NCI-H524 treated with DMSO at 0.1 percent for 48 hours (cell line): ENCODE results near the gene AIDA.
A peak's percentile ranks its signal among the peaks of the same experiment; 100 is the strongest.

Source experiments
- DNase-seq: peaks from one replicate; lab custom pipeline; 2025; lab: John Stamatoyannopoulos, UW

Gene AIDA

DNA sequence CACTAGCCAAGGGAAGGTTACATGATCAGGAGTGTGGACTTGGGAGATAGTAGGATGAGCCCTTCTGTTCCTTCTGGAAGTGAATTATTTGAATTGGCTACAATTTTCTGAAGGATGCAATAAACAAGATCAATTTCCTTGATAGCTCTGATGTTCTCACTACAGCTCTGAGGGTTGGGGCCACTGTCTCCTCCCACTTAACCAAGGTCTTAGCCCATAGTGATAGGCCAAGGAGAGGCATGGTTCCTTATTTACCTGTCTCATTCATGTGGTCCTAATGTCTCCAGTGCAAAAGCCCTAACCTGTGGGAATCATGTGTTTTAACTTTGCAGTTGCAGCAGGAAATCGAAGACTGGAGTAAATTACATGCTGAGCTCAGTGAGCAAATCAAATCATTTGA, 59.6 kb downstream of the AIDA start:
- DNase-seq, result no peak

DNA sequence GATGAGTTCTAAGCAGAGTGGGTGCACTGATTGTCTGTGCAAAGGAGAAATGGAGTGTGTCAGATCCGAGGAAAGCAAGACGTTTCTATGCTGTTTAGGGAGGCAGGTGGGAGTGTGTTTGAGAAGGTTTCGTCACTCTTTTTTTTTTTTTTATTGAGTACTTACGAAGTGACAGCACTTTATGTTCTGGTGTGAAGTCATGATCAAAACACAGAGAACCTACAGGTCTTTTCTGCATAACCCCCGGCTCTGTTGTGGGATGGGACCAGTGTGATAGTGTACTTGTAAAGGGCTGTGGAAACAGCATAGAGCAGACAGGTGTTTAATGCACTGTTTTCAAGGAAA, 67.7 kb downstream of the AIDA start:
- DNase-seq, result no peak

DNA sequence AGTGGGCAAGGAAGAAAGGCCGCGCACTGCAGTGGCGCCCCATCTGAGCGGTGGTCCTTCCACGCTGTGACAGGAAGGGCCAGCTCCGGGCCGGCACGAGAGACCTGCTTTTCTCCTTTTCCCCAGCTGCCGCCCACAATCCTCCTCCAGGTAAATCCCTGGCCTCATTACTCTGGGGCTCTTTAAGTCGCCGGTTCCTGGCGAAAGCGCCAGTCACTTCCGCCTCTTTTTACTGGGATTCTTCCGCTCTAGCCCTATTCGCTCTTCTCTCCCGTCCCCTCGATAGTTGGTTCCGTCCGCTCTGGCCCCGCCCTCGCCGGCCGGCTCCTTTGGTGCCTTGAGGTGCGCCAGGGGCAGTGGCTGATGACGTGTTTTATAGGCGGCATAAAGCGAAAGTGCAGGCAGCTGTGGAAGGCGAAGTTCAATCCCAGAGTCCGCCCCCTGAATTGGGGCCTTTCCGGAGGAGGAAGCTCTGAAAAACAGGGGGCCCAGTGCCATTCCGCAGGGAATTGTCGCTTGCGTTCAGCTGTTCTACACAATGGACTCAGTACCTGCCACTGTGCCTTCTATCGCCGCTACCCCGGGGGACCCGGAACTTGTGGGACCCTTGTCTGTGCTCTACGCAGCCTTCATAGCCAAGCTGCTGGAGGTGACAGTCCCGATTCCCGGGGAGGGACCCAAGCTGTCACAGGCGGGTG, 68.2 kb downstream of the AIDA start:
- DNase-seq, result peak; percentile 95

DNA sequence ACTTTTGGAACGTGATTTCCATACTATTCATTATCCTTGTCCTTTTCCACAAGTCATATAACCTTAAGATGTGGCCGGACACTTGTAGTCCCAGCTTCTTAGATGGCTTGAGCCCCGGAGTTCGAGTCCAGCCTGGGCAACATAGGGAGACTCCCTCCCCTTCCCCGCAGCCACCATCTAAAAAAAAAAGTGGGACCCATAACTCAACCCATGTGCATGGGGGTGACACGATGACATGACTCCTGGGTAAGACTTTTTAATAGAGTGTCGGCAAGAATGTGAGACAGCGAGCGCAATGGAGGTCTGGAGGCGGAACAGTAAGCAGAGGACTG, 68.7 kb downstream of the AIDA start:
- no peak for DNase-seq

DNA sequence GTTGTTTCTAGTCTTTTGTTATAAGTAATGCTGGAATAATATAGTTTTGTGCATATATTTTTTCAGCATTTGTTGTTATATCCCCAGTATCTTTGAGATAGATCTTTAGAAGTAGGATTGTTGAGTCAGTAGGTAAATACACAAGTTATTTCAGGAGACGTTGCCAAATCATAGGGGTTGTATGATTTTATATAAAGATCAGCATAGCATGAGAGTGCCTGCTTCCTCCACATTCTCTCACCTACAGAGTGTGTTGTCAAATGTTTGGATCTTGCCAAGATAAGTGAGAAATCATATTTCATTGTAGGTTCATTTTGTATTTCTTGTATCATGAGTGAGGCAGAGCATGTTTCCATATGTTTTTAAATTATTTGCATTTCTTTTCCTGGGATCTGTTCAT, 69.8 kb downstream of the AIDA start:
- no peak for DNase-seq

DNA sequence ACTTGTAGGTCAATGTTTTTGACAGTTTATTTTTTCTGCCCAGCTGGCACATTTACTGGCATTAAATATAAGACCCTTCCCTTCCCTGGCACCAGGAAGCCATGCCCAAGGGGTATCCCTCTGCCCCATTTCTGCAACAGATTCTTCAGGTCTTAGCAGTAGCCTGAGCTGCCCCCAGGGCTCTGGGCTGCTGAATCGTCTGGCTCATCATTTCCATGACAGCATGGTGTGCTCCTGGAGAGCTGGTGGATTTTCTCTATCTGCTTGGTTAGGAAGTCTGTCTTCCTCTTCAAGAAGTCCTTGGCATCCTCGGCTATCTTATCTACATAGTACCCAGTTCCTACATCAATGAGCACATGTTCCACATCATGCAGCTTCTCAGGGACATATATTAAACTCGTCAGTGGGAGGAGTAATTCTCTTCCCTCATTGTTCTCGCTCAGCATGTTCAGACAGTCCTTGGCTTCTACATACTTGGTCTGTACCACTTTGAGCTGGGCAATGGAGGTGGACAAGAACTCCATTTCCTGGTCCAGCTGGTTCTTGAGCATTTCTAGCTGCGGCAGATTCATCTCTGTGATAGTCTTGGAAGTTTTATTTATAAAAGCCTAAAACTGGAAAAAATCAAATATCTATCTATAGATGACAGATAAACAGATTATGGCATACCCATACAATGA, 70.9 kb downstream of the AIDA start:
- DNase-seq, result no peak

DNA sequence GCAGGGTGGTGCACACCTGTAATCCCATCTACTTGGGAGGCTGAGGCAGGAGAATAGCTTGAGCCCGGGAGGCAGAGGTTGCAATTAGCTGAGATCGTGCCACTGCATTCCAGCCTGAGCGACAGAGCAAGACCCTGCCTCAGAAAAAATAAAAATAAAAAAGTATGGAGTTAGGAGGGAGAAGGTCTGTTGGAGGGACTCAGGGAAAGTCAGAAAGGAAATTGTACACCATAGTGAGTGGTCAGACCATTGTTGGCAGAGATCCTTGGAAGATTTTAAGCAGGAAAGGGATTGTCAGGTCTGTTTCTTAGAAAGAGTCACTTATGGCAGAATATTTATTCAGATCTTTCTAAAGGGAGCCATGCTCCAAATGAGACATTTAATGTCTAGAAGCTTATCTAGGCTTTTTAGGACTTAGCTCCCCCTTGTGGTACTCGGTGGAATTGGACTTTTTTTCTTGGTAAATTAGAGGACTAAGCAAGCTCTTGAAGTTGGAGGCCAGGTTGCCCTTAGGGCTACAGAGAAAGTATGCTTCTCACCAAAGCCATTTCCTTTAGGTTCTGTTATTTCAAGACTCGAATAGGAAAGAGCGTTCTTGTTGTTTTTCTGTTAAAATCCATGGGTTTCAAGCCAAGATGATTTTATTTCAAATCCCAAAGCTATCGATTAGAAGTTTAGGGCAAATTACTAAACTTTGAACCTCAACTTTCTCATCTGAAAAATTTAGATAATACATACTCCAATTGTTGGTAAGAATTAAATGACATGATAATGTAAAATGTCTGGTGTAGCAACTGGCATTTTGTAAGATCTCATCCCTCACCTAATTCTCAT, 77.9 kb downstream of the AIDA start:
- peak; percentile 3 for DNase-seq

DNA sequence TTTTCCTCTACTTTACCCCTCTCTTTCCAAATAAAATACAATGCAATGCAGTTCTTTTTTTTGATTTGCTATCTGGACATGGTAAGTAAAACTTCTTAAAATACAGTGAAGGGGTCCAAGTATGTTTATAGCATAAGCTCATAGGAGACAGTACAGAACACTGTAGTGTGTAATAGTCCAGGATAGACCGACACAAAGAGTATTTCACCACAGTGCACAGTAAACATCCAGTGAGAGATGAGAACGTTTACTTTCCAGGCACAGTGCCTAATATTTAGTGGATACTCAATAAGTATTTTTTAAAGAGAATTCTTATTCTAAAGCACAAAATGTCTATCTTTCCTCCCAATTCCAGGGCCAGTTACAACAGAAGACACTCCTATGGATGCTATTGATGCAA, 79.5 kb downstream of the AIDA start:
- DNase-seq, result no peak

DNA sequence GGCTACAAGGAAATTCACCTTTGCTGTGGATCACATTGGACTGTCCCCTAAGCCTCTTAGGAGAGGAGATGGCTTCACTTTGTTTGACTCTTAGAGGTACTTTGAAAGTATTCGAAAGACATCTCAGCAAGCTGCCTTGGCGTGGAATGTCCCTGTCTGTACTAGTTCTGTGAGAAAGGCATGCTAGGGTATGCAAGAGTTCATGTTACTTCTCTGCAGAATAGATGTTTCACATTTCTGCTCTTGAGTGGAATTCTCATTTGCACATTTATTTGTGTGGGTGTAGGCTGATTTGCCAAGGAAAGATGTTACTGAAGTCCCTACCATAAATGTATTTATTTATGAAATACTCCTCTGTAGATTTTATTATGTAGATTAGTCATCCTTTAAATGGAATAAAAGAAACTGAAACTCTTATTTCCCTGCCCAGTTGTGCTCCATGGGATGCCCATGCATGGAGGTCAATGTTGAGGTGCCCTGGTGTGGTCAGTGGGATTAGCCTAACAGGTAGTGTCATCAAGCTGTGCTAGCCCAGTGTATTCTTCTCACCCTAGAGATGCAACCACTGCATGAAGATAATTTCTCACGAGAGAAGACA, 80.6 kb downstream of the AIDA start:
- DNase-seq, result no peak

DNA sequence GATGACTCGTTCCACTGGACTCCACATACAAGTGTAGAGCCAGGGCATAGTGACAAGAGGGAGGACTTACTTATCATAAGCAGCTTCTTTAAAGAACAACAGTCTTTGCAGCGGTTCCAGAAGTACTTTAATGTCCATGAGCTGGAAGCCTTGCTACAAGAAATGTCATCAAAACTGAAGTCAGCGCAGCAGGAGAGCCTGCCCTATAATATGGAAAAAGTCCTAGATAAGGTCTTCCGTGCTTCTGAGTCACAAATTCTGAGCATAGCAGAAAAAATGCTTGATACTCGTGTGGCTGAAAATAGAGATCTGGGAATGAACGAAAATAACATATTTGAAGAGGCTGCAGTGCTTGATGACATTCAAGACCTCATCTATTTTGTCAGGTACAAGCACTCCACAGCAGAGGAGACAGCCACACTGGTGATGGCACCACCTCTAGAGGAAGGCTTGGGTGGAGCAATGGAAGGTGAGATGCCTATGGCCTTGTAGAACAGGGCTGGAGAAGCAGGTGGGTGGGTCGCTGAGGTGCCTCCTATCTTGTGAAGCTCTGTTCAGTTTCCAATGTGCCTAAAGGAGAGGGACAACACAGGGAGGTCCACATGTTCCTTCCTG, 82.3 kb downstream of the AIDA start:
- DNase-seq, result no peak

DNA sequence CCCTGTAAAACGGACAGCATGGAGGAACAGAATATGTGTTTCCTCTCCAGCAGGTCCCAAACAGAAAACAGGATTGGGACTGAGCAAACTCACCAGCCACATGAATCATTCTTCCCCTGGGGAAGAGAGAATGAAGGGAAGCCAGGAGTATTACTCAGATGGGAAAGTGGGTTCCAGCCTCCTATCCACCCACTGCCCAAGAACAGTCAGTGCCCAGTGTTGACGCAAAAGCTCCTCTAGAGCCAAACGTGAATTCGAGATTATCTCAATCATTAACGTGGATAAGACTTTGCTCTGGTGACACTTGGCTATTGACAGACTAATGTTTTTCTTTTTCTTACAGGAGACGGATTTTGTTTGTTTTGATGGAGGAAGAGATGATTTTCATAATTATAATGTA, 85.1 kb downstream of the AIDA start:
- DNase-seq, result no peak

DNA sequence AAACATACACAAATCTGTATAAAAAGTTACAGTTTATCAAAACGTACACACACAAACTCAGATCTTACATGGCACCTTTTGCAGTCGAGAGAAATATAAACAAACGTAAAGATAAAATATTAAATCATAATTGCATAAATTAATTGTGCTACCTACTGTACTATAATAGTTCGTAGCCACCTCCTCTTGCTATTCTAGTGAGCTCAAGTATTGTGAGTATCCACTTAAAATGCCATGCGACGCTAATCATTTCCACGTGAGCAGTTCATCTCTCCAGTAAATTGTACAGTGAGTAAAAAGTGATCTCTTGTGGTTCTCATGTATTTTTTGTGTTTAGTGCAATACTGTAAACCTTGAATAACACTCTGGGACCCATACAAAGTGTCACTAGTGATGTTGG, 88.1 kb downstream of the AIDA start:
- no peak for DNase-seq

DNA sequence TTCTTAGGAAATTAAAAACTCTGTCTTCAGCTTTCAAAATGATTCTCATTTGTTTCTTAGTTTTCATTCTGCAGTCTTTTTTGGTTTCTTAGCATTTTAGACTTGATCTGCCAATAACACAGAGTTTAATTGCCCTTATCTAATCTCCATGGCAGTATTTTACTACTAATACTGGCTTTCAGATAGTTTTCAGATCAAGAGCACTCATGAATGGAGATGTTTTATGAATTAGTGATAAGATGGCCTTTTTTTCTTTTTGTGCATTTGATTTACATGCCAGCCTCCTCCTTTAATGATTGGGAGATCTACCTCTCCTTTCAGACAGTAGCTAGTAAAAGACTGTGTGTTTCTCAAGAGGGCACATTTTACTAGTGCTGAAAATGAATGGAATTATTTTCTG, 88.8 kb downstream of the AIDA start:
- DNase-seq, result no peak

DNA sequence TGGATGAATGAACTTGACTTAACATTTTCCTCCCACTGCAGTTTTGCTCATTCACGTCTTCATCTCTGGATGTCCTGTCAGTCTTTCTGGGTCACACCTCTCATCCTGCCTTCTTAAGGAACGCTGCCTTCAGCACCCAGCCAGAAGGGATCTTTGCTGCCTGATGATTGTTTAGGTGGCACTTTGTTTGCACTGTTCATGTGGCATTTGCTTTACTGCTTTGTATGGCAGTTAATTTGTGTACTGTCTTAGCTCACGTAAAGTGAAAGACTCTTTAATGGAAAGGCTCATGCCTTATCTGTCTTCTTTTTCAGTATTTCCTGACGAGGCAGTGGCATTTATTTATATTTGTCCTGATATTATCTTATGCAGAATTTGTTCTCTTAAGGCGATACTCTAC, 89.5 kb downstream of the AIDA start:
- DNase-seq, result no peak

DNA sequence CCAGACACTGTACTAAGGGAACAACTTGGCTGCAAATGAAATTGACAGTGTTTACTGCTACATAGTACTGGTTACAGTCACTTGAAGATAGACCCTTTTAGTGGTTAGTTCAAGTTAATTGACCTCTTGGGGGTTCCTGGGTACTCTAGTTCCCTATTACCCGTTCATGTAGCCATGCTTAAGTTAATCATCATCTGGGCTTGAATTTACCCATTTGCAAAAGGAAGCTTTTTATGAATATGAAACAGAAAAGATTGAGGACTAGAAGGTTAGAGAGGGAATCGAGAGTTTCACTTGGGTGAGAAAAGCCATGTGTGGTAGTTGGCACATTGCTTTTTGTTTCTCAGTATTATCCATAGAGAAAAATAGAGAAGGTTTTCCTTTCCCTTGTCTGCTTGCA, 91.7 kb downstream of the AIDA start:
- DNase-seq, result no peak

DNA sequence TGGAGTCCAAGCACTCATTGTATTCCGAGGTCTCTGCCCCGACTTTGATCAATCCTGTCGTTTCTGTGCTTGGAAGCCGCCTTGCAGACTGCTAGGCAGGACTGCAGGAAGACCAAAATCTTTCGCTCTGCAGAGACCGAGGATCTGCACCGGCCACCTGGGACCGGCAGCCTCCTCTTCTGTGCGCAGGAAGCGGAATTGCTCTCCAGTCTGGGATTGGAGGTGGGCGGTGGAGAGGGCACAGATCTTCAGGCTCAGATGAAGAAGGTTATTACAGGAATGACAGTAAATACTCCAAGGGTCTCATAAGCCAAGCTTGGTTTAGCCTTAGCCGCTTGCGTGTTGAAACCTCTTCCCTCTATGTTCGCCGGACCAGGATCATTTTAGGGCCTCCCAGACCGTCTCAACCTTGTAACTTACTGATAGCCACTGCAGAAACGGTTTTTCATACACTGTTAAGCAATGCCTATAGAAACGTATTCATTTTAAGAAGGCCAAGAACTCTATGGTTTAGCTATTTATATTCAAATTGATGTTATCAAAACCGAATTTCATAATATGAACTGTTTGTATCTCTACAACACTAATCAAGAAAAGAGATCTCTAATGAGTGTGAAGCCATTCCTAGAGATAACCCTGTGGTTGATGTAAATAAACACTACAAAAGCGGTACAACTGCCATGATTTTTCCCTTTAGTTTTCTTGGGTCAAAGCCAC, 93.3 kb downstream of the AIDA start:
- DNase-seq, result no peak
